H1 (cell line): Measurements from ENCODE around the gene LAD1. TPM values are rescaled to one million over a fixed set of nuclear protein-coding genes. Genes with fewer than 3 reads are reported as not detected.

Experiments used
- GTF2F1 ChIP-seq: IDR thresholded peaks from 2 replicates; pipeline ENCODE4 v1.6.1; 2012; ENCODE audit warnings: low read depth, low read length, improper control_type of control experiment, borderline replicate concordance
- SIN3A ChIP-seq, 2 experiments: IDR thresholded peaks in 1 of 2; conservative IDR thresholded peaks in 1 of 2; 2 replicates each; pipeline ENCODE4 v1.6.1; 2011 to 2012; ENCODE audit warnings: low read length in 2 of 2, improper control_type of control experiment in 1 of 2, low read depth in 1 of 2, mild to moderate bottlenecking in 1 of 2
- TAF1 ChIP-seq: IDR thresholded peaks from 2 replicates; pipeline ENCODE4 v1.6.1; 2011; ENCODE audit warnings: mild to moderate bottlenecking, low read depth, low read length
- polyA plus RNA-seq, 7 experiments: library from polyadenylated mRNA; depleted of rRNA in 3 of 7; stranded (reverse) in 5 of 7; unstranded in 2 of 7; fragments of >200 nt in 5 of 7; fragments of 200-250 nt in 2 of 7; gene quantifications; 1 replicate in 5 of 7; 2 replicates in 1 of 7; 4 replicates in 1 of 7; pipeline versions ENCODE4 v1.2.1 to v1.2.3, GENCODE V29; 2011 to 2013; ENCODE audit warnings: missing spikeins in 2 of 7, mixed read lengths in 2 of 7
- total RNA-seq: library from RNA; stranded (reverse); fragmentation: NEBNext Ultra II Directional; extraction: Animal tissue kit (Norgen Biotek cat#: 25700); gene quantifications from 2 replicates; pipeline ENCODE4 v1.2.1, GENCODE V29; 2021

LAD1 gene
- total and polyA plus RNA-seq, 2 of the 8 experiments (the other 6 are each of a cell fraction or from before 2014, with no cell fraction given): 9.3 to 32.8 TPM

DNA sequence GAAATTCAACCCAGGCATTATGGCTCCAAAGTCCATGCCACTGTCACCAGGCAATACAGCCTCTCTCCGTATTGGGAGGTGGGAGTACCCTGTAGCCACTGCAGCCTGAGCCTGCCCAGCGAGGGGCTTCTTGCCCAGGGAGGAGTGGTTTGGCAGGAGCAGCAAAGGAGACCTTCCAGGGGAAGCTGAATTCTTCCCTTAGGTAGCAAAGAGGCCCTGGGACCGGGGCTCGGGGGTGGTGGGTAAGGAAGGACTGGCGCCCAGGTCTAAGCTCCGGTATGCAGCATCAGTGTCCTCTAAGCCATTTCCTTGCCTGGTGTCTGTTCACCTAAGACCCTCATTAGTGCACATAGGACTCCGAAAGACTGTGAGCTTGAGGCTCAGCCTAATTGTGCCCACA, 38.6 kb downstream of the LAD1 start (continued):
- TF ChIP-seq TAF1: no peak
- no peak for TF ChIP-seq GTF2F1
- no peak for TF ChIP-seq SIN3A (conservative IDR thresholded peaks at IDR 0.05 in 1 of 2, IDR thresholded peaks at IDR 0.05 in 1 of 2; ENCODE audit: low read depth in 1 of 2, low read length in 2 of 2)
